GM19023 (cell line): Measurements from ENCODE around the gene SIDT2.

Experiments
- ATAC-seq: cut with Tn5 transposase; IDR thresholded peaks from one replicate; pipeline ENCODE4 v1.9.1; 2021; ENCODE audit warnings: mild to moderate bottlenecking, moderate library complexity; ENCODE audit not compliant: unreplicated experiment

SIDT2 gene

DNA sequence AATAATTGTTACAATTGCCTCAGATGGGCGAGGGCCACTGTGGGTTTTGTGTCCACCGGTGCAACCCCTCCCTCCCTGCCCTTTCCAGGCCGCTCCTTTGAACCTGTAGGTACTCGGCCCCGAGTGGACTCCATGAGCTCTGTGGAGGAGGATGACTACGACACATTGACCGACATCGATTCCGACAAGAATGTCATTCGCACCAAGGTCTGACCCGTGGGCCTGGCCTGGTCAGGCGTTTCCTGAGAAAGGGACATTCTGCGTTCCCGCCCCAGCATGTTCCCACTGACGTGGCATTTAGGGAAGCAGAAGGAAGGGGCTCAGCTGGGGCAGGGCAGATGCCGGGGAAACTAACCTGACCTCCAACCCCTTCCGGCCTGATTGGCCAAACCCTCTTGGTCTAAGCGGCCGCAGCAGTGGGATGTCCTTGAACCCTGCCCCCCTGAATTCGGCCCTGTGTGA, 10.1 kb downstream of the SIDT2 start:
- ATAC-seq: no peak

DNA sequence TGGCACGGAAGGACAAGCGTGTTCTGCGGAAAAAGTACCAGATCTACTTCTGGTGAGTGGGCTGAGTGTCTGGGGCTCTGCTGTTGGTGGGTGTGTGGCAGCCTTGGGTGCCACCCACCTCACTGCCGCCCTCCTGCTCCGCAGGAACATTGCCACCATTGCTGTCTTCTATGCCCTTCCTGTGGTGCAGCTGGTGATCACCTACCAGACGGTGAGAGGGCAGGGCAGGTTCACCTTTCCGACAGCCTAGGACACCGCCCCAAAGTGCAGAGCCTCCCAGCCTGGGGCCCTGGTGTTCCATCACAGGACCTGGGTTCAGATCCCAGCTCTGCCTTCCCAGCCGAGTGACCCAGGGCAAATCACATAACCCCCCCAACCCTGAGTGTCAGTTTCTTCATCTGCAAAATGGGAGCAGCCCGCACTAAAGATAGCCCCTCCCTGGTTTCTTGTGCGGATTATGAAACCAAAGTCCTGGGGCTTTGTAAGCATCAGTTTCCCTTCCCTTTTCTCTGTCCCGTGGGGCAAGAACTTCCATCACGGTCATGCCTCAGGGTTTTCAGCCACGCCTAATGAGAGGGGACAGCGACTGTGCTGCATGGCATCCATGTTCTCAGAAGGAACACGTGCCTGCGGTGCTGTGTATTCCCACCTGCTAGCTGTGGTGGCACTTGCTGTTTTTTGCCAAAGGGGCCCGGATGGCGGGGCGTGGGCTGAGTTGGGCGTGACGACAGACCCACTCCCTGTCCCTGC, 10.8 kb downstream of the SIDT2 start:
- peak; percentile 59 for ATAC-seq

DNA sequence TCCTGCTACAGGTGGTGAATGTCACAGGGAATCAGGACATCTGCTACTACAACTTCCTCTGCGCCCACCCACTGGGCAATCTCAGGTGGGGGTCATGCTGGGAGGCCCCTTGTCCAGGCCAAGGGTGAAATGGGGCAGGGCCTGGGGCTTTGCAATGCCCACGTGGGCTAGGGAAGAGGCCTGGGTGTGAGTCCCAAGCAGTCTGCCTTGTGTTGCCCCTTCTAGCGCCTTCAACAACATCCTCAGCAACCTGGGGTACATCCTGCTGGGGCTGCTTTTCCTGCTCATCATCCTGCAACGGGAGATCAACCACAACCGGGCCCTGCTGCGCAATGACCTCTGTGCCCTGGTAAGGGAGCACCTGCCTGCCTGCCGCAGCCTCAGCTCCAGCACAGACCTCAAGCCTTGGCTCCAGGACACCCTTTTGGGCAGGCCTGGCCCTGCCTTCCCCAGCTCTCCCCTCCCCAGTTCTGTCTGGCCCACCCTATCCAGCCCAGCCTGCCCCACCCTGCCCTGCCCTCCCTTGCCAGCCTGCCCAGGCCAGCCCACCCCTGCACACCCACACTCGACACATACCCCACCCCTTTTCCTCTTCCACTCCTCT, 11.5 kb downstream of the SIDT2 start:
- no peak for ATAC-seq

DNA sequence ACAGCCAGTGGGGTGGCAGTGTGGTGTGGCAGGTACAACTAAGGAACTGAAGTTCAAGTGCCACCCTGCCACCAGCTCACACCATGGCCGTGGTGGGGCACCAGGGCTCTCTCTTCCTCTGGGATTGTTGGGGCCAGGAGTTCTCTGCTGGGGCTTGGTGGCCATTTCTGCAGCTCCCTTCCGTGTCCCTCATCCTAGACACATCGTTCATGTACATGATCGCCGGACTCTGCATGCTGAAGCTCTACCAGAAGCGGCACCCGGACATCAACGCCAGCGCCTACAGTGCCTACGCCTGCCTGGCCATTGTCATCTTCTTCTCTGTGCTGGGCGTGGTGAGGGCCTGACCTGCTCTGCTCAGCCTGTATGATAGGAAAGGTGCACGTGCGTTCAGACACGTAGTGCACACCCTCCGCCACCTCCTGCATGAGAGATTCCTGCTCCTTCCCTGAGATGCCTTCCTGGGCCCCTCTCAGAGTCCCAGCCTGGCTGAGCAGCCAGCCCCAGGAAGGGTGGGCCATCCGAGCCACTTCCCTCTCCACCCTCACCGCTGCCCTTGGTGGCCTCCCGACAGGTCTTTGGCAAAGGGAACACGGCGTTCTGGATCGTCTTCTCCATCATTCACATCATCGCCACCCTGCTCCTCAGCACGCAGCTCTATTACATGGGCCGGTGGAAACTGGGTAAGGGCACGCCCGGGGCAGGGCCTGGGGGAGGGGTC, 13.3 kb downstream of the SIDT2 start:
- no peak for ATAC-seq

DNA sequence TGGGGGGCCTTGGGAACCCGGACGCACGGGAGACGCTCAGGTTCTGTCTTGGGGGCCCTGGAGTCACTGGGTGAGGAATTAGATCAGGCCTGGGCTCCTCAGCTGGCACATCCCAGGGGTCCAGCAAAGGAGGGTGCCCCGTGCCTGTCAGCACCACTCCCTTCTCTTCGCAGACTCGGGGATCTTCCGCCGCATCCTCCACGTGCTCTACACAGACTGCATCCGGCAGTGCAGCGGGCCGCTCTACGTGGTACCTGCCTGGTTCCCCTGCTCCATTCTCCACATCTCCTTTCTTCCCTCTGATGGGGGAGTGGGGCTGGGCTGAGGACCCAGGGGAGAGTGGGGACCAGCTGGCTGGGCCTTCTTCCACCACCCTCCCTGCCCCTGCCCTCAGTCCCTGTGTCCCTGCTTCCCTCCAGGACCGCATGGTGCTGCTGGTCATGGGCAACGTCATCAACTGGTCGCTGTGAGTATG, 13.9 kb downstream of the SIDT2 start:
- no peak for ATAC-seq

DNA sequence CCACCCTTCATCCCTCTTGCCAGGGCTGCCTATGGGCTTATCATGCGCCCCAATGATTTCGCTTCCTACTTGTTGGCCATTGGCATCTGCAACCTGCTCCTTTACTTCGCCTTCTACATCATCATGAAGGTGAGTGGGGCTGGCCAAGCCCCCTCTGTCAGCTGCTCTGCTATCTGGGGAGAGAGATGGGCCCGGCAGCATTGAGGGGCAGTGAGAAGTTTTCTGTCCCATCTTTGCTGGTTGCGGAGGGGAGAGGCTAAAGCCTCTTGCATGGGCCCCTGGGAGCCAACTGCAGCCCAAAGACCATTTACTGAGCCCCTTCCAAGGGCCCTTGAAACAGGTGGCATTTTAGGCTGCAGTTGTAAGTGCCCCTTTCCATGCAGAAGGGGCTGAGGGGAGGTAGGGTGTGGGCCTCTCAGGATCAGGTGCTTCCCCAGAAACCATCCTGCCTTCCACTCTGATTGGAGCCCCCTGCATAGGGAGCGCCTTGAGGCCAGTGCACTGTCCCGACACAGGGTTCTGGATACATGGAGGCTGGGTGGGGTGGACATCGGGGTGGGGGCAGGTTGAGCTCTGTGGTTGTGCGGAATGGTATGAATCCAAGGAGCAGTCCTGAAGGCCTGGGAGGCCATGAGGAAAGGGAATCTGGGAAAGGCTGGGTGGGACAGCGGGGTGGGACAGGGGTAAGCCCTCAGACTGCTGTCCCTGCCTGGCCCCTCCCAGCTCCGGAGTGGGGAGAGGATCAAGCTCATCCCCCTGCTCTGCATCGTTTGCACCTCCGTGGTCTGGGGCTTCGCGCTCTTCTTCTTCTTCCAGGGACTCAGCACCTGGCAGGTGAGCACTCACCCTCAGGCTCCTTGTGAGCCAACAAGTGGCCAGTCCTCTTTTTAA, 14.8 kb downstream of the SIDT2 start:
- ATAC-seq: no peak

DNA sequence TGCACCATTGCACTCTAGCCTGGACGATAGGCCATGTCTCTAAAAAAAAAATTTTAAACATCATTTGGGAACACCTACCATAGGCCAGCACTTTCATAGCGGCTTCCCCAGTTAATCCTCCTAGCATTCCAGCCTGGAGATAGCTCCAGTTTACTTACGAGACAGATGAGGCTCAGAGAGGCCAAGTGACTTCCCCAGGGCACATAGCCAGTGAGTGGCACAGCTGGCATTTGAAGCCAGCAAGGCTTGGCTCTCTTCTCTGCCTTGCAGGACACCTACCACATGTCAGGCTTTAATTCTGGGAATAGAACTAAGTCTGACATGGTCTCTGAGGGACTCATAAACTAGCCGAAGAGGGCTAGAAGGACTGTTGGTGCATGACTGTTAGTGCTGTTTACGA, 15.7 kb downstream of the SIDT2 start:
- ATAC-seq: no peak

DNA sequence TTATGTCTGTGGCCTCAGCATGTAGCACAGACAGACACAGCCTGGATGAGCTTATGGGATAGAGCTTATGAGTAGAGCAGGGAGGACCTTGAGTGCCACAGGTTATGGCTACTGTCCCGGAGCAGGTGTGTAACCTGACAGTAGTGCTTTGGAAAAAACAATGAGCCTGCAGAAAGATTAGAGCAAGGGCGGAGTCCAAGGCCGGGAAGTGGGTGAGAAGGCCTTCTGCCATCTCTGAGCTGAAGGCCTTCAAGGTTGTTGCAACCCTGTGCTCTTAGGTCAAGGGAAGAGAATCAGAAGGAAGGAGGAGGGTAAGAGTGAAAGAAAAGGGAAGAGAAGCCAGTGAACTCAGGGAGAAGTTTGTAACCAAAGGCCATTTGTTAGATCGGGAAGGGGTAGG, 16.7 kb downstream of the SIDT2 start:
- ATAC-seq: no peak

DNA sequence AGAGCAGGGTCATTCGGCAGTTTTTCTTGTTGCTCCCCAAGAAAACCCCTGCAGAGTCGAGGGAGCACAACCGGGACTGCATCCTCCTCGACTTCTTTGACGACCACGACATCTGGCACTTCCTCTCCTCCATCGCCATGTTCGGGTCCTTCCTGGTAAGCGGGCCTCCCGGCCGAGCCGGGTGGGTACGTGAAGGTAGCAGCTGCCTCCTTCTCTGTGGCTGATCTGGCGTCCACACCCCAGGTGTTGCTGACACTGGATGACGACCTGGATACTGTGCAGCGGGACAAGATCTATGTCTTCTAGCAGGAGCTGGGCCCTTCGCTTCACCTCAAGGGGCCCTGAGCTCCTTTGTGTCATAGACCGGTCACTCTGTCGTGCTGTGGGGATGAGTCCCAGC, 17.2 kb downstream of the SIDT2 start:
- ATAC-seq: no peak

DNA sequence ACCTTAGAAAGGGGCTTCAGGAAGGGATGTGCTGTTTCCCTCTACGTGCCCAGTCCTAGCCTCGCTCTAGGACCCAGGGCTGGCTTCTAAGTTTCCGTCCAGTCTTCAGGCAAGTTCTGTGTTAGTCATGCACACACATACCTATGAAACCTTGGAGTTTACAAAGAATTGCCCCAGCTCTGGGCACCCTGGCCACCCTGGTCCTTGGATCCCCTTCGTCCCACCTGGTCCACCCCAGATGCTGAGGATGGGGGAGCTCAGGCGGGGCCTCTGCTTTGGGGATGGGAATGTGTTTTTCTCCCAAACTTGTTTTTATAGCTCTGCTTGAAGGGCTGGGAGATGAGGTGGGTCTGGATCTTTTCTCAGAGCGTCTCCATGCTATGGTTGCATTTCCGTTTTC, 18.5 kb downstream of the SIDT2 start:
- ATAC-seq: no peak

DNA sequence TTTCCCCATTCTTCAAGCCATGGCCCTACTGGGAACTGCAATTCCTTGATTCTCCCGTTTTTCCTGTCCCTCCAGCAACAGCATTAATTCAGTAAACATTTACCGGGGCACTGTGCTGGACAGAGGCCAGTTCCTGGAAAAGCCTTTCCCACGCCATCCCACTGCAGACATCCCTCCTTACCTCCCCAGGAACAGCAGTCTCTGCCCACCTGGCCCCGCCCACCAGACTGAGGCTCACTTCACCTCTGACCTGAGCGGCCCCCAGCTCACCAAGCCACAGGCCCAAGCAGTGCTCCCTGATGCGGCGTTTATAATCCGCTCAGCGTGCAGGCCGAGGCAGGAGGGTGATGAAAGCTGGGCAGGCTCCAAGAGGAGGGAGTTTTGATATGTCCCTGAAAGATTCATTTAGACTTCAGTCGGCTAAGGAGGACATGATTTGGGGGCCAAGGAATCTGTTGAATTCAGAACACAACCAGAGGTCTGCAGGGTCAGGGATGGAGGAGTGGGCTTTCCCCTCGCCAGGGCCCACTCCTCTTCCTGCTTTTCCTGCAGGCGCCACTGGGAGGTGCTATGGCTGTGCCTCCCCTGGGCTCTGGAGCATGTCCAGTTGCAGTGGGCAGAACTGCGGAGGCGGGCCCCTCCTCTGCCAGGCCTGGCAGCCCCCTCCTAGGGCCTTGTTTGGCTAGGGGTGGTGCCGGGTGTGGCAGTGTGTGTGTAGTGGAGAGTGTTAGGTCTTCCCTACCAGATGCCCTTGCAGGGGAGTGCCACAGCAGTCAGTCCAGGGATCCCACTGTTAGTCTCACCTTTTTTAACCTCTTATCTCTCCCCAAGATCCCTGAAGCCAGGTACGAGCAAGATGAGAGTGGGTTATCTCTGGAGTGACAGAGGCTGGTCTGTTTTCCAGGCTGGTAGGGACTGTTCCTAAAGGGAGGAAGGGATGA, 19.2 kb downstream of the SIDT2 start:
- ATAC-seq: no peak

DNA sequence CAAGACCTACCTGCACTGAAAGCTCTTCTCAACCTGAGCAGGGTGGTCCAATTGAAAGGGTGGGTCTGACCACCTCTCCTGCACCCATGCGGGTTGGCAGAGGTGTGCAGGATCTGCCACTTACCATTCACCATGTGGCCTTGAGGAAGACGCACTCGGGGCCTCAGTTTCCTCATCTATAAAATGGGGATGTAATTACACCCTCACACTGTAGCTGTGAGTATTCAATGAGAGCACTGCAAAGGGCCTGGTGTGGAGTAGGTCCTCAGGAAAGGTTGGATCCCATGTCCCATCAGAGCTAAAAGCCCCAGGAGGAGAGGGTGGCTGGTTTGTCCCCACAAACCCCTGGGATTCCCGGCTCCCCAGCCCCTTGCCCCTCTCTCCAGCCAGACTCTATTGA, 20.1 kb downstream of the SIDT2 start:
- ATAC-seq: no peak

DNA sequence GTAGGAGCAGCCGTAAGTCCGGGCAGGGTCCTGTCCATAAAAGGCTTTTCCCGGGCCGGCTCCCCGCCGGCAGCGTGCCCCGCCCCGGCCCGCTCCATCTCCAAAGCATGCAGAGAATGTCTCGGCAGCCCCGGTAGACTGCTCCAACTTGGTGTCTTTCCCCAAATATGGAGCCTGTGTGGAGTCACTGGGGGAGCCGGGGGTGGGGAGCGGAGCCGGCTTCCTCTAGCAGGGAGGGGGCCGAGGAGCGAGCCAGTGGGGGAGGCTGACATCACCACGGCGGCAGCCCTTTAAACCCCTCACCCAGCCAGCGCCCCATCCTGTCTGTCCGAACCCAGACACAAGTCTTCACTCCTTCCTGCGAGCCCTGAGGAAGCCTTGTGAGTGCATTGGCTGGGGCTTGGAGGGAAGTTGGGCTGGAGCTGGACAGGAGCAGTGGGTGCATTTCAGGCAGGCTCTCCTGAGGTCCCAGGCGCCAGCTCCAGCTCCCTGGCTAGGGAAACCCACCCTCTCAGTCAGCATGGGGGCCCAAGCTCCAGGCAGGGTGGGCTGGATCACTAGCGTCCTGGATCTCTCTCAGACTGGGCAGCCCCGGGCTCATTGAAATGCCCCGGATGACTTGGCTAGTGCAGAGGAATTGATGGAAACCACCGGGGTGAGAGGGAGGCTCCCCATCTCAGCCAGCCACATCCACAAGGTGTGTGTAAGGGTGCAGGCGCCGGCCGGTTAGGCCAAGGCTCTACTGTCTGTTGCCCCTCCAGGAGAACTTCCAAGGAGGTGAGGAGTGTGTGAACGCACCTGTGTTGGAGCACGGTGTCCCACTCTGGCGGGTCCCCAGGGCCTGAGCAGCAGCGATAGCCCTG, 20.7 kb downstream of the SIDT2 start, which contains the start of gene TAGLN:
Gene TAGLN (plus strand): TSS at position 318 of the 863 bp plus-strand sequence. CDS start 3,644 bp downstream, outside the sequence.
- no peak for ATAC-seq

DNA sequence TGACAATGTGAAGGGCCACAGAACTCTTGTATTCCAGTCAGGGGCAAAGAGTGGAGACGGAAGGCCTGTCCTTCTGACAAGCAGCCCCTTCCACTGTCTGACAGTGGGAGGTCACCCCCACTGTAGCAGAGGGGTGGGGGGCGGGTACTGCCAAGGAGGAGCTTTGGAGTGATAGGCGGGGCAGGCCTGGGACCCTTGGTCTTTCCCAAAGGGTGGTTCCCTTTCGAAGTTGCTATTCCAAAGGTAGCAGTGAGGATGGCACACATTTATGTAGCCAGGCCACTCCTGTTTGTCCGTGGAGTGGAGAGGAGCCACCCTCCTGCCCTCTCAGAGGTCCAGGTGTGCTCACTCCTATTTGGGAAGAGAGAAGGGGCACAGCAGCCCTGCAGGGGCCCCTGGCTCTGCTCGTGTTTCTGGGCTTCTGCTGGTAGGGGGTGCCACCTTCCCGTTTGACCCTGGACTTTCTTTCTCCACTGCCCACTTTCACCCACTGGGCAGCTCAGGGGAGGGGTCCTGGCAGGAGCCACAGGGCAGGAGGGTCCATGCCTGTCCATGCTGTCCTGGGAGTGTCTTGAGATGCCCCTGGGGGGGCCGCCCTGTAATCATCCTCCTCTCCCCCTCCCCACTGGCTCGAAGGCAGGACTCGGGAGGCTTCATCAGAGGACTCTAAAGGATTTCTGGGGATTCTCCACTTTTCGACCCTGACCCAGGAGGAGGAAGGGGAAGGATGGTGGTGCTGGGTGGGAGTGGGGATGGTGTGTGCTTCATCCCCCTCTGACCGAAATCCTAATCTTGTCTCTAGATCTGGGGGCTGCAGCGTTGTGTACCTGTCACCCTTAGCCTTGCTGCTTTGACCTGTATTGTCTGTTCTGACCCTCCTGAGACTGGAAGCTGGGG, 21.6 kb downstream of the SIDT2 start:
- ATAC-seq: no peak

DNA sequence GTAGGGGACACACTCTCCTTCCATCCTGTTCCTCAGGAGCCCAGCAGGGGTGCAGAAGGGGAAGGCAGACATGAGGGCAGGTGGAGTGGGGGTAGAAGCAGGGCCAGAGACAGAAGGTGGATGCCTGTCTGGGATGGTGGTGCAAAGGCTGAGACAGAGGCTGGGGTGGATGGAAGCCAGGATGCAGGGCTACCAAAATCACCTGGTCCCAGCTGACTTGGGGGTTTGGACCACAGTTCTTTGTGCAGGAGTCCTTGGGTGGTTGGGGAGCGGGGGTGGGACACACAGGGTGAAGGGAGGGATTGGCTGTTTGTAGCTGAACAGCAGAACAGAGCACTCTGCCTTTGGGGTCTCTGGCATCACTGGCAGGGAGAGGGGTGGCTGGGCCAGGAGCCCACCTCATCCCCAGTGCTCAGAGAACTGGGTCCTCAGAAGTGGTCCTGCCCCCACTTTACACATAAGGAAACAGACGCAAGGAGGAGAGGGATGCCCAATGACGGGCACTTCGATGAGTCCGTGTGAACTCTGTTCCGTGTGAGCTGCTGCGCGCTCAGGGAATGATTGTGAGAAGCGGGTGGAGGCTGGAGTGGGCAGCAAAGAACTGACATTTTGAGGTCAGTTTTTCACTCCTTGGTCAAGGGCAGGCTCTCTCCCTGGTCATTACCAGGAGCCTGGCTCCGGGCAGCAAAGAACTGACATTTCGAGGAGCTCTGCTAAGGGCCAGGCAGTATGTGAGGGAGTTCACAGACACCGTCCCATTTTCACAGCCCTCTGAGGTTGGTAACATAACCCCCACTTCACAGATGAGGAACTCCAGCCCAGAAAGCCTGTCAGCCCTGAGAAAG, 22.5 kb downstream of the SIDT2 start:
- ATAC-seq: no peak

DNA sequence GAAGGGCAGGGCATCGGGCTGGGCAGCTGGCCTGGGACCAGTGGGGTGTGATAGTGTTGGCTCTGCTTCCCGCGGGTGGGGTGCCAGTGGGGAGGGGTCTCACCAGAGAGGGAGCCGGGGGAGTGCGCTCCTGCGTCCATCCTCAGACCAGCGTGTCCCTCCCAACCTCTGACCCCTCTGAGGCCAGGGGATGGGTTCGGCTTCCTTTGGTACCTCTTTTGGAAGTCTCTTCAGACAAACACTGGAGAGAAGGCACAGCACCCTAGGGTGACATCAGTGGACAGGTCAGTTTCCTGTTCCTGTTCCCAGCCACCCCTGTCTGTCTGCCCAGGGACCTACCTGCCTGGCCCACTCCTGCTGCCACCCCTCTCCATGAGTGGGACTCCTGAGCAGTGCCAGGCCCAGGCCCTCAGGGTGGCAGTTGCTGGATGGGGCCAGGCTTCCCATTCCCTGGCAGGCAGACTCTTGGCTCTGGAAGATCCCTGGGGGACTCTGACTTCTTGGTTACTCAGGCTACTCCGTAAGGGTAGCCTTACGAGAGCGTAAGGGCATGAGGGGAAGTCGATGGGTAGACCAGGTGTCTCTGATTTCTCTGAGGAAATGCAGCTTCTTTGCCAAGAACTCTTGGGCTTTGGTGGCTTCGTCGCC, 23.2 kb downstream of the SIDT2 start:
- ATAC-seq: no peak
